ENCODE results near the gene NOX1.
"Not testable (repeated sequence)": the region's sequence is repeated elsewhere in the genome, so short reads cannot be mapped to it uniquely, and the experiment has no call there.

Gene NOX1

DNA sequence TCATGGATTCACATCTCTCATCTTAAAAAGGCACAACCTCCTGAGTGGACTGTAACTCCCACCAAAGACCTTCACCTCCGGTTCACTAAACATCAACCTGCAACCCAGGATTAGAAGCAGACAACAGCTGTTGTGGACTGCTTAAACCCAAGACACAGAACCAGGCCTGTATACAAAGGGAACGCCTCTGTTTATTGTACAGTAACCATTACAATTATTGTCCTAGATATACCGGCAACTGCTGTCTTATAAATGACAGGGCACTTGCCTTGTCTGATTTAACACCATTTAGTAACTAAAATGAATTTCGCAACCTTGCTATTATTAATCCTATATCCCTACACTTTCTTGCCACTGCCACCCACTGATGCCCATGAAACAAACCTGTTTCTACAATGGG lies 76.8 kb downstream of the NOX1 start:
- DNase-seq (ENCODE audit: extremely low spot score) = no peak
- CTCF ChIA-PET = interaction anchor here (1.4 kb wide), 1 partner anchor 29 kb away, joined by 4 read pairs; no protein-coding TSS in a partner anchor
- POLR2A ChIA-PET = no interaction called here
- no peak for TF ChIP-seq TARDBP (IDR thresholded peaks at IDR 0.05)
- no peak for TF ChIP-seq CTBP1 (IDR thresholded peaks at IDR 0.05; ENCODE audit: borderline replicate concordance)
- no peak for TF ChIP-seq FOXM1 (IDR thresholded peaks at IDR 0.05; ENCODE audit: borderline replicate concordance)
- TF ChIP-seq SP1 (IDR thresholded peaks at IDR 0.05) = no peak
- TF ChIP-seq FOXA1 (IDR thresholded peaks at IDR 0.05) = no peak
- no peak for TF ChIP-seq SUZ12 (IDR thresholded peaks at IDR 0.05)
- no peak for TF ChIP-seq LEF1 (IDR thresholded peaks at IDR 0.05; ENCODE audit: borderline replicate concordance)
- no peak for TF ChIP-seq HDGF (IDR thresholded peaks at IDR 0.05; ENCODE audit: borderline replicate concordance)

DNA sequence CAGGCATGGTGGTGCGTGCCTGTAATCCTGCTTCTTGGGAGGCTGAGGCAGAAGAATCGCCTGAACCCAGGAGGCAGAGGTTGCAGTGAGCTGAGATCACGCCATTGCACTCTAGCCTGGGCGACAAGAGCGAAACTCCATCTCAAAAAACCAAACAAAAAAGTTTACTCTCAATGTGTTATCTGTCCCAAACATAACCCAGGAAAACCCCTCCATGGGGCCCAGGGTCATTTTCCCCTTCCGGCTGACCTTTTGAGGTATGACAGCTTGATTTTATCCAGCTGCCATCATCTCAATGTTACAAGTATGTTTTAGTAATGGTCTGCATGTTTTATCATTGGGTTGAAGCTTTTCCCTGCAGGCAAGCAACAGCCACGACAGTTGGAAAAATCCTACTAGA lies 77.8 kb downstream of the NOX1 start:
- DNase-seq (ENCODE audit: extremely low spot score); POLR2A ChIA-PET; CTCF ChIA-PET: not testable (repeated sequence)

Data from HEK293T (cell line).